Myocyte (in vitro differentiated cells): ENCODE measurements around the gene DTD1. TPM values are rescaled to one million over a fixed set of nuclear protein-coding genes. Genes with fewer than 3 reads are reported as not detected.

Experiments
- DNase-seq: peaks from one replicate; pipeline ENCODE4 v3.0.0-alpha.2; 2012; ENCODE audit warnings: low read depth
- polyA plus RNA-seq: library from polyadenylated mRNA; unstranded; fragments of >200 nt; gene quantifications from one replicate; pipeline ENCODE4 v1.2.1, GENCODE V29; 2012; ENCODE audit warnings: missing spikeins
- total RNA-seq: library from RNA; depleted of rRNA; stranded (reverse); fragments of >200 nt; gene quantifications from 2 replicates; pipeline ENCODE4 v1.2.3, GENCODE V29; 2014

Gene DTD1, protein sequence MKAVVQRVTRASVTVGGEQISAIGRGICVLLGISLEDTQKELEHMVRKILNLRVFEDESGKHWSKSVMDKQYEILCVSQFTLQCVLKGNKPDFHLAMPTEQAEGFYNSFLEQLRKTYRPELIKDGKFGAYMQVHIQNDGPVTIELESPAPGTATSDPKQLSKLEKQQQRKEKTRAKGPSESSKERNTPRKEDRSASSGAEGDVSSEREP
- total RNA-seq, result 25.1 and 25.6 TPM in 2 replicates
- polyA plus RNA-seq, result 45.3 TPM

DNA sequence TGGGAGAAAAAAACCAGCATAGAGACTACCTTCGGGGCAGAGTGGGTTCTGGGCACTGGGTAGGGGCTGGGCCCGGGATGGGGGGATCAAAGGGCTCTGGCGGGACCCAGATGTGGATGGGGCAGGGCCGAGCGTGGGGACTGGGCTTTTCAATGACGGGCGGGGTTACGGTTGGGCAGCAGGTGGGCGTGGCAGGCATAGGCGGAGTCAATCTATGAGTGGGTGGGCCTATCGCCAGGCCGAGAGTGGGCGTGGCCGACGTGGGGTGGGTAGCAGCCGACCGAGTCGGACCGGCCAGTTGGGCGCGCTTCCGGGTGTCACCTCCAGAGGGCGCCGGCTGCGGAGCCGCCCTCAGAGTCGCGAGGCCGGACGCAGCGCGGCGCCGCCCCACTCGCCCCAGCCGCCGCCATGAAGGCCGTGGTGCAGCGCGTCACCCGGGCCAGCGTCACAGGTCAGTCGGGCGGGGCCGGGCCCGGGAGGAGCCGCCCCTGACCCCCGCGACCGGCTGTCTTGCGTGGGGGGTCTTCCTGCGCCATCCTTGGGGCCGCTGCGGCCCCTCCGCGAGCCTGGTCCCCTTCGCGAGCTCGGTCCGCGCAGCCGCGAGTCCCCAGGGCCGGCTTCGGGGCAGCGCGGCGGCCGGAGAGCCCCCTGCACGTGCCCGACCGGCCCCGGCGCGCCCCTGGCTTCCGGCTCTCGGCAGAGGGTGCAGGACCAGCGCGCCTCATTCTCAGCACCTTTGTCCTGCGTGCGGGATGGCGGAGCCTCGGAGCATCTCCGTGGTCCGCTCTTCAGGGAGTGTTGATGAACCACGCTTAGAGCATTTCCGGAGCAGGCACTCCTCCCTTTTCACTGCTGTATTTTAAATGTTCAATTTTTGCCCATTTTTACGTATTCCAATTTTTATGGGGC, at the start of gene DTD1:
TSS of gene DTD1 (plus strand) at position 390 of the 909 bp plus-strand sequence. CDS start at position 409, 19 bp downstream.
- peak; percentile 89 for DNase-seq

DNA sequence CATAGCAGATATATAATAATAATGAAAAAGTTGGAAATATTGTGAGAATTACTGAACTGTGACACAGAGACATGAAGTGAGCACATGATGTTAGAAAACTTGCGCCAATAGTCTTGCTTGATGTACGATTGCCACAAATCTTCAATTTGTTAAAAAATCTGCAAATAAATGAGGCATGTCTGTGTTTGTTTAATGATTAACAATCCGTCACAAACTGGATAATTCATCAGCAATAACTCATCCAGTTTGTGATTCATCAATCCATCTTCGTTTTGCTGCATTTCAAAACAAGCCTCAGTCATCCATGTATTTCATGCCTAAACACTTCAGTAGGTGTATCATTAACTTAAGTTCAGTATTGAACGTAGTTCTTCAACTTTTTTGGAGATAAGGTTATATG, 46.1 kb upstream of the DTD1 start:
- DNase-seq, result no peak

DNA sequence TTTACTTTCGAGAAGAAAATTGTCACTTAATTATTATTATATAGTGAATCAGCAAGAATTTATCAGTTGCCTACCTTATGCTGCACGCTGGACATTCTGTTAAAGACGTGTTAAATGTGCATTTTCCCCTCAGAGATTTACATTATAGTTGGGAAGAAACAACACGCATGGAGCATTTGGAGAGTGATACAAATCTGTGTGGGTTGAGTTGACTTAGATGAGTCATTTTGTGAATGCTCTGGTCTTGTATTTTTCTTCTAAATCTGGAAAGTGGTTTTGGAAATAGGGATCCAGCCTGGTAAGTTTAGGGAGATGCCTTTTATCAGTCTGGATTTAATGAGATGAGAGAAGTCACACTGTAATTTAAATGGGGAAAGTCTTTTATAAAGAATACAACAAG, 44.6 kb upstream of the DTD1 start:
- DNase-seq, result no peak

DNA sequence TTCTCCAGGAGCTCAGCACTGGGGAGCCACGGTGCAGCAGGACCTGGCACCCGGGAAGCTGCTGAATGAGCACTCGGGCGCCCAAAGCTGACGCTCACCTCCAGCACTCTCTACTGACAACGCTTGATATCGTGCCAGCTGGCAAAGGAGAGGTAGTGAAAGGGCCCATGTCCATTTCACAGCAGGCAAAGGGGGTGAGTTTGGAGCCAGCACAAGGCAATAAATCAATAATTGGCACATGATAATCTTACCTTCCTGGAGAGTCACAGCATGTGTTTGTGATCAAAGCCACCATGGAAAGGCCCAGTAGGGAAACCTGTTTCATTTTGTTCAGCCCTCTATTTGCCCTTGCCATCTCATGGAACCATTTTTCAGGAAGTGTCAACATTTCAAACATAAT, 43.9 kb upstream of the DTD1 start:
- DNase-seq, result no peak

DNA sequence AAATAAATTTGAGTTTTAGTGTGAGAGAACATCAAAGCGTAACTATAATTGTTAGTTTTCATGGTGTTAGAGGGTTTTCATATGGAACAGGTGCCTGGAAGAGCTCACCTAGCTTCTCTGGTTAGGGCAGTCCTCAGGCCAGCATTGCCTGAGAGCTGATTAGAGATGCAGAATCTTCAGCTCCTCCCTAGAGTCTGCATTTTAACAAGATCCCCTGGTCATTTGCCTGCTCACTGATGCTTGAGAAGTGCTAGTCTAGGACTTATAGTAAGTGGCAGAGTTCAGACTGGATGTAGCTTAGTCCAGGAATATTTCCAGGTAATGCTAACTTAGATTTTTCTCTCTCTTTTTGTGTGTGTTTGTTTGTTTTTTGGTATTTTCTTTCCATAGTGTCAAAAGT, 42.3 kb upstream of the DTD1 start:
- no peak for DNase-seq

DNA sequence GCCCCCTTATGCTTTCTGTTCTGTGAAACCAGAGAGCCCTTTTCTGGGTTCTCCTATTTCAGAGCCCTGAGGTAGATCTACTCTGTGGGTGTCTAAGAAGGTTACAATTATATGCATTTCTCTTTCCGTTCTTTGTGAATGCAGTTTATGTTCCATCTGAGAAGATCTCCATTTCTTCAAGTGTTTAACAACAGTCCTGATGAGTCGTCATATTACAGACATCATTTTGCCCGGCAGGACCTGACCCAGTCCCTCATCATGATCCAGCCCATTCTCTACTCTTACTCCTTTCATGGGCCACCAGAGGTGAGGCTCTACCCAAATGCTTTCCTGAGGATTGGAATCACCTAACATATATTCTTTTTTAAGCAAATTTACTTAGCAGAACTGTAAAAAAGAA, 39.4 kb upstream of the DTD1 start:
- DNase-seq, result no peak

DNA sequence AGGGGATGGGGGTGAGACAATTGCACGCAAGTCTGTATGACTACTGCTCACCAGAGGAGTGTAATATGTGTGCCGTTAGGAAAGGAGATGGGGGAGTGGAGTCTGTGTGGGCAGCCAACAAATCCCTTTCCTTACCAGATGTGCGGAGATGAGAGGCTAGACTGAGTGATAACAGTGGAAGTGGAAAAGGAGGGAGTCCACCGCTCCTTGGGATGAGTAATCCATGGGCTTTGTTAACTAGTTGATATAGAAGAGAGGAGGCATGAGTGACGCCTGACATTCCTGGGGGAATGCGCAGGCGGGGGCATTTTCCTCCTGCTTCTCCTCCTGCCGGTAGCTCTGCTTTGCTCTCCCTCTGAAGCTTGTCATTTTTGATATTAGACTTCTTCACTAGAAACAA, 34.1 kb upstream of the DTD1 start:
- no peak for DNase-seq

DNA sequence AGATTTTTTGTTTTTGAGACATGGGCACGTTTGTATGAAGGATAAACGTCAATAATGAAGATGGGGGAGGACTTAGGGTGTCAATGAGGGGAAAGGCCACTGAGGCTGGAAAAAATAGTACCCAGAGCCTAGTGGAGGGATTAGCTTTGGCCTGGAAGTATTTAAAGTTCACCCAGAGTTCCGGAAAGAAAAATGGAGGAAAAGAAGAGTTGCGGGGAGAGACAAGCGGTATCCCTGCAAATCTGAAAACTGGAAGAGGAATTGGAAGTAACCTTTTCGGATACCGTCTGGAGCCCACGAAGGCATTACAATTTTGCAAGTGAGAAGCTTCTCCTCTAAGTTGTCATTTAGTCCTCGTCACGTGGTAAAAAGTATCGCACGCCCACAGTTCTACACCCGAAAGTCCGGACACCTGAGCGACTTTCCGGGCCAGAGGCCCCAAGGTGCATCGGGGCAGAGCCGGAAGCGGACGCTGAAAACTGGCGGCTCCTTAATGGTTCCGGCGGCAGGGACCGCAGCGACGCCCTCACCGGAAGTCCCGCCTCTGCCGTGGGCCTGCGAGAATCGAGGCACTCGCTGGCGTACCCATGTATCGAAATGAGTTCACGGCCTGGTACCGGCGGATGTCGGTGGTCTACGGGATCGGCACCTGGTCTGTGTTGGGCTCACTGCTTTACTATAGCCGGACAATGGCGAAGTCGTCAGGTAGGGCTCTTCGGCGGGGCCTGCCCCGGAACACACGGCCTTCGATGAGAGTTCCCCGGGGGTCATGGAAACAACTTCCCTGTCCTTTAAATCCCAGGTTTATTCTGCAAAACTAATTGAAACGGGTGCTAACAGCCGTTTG, 20.7 kb upstream of the DTD1 start, which contains the start of gene SMIM26:
TSS of gene SMIM26 (plus strand) at position 541 of the 847 bp plus-strand sequence. CDS start at position 588, 47 bp downstream.
- peak; percentile 93 for DNase-seq

DNA sequence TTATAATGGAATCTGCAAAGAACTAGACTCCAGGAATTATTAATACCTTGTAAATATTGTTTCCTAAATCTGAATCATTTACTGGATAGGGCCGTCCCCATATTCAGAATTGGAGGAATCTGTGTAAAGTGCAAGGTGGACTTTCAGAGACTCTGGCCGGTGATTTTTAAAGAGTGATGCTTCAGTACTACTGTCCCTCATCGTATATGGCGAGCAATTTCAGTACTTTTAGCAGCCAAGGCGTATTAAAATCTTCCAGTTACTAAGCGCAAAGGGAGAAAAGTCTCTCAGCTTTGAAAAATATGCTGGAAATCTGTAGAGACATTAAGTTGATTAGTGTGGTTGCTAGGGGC, 20.1 kb upstream of the DTD1 start:
- DNase-seq, result no peak

DNA sequence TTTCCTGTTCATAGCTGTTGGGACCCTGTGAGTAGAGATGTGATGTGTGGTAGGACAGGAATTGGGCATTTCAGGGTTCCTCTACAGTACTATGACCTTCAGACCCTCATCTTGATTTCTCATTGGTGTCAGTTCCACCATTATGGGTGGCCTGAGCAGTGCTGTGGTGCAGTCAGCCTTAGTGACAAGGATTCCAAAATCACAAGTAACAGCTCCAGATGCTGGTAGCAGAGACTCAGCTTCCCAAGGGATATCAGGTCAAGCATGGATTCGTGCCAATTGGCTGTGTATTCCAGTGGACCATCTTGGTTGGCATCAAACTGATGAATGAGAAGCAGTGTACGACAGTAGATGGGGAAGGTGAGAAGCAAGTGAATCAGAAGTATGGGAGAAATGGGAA, 16.8 kb upstream of the DTD1 start:
- no peak for DNase-seq

DNA sequence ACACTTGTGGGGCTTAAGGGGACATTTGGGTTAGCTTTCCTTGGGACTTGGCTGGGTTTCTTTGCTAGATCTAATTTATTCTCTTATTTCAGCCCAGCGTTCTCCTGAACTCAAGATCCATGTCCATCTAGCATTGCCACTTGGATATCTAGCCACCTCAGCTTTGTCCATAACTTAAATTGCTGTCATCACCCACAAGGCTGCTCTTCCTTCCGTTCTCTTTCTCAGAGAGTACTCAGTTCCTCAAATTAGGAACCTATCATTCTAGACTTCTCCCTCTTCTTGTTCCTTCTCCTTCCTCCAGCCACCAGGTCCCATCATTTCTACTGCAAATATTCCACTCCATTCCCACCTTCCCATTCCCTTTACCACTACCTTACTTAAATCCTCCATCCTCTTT, 16.3 kb upstream of the DTD1 start:
- DNase-seq, result no peak

DNA sequence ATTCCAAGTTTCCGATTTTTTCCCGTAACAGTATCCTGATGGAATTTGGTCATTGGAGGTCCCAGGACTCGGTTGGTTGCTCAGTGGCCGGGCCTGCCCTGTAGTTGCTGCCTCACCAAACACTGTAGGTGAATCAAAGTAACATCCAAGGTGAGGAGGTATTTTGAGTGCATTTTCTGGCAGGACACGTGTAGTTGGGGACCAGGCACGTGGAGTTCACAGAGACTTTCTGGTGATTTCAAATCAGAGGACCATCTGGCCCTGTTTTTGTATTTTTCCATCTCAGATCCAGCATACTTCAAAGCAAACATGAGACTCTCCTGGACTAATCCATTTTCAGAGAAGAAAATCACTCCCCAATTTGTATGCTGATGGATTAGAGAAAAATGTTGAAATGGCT, 9.9 kb upstream of the DTD1 start:
- no peak for DNase-seq

DNA sequence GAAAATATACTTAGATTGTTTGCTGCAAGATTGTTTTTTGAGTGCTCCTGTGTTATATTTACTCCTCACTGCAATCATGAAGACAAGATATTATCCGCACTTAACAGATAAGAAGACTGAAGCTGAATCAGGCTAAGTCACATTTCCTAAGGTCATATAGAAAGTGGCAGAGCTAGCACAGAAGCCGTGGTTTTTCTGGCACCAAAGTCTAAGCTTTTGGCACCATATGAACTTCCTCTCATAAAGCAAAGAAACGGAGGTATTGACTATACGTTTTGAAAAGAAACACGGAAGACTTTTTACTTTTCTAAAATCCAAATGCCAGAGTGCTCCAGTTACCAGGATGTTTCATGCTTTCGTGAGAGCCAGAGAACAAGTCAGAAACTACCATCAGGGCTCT, 9.3 kb upstream of the DTD1 start:
- DNase-seq, result no peak

DNA sequence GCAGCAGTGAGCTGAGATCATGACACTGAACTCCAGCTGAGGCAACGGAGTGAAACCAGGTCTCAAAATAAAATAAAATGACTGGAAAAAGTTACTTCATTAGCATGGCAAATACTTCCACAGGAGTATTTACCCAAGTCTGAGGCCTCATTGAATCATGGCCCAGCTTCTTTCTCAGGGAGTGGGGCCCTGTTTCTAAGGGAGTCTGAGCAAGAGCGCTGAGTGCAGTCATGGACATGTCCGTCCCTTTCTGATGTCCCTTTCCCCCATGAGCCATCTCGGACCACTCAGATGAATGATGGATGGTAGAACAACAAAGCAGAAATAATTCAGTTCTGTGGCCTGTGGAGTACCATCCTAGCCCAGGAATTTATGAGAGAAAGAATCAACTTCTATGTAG, 7.8 kb upstream of the DTD1 start:
- DNase-seq, result no peak

DNA sequence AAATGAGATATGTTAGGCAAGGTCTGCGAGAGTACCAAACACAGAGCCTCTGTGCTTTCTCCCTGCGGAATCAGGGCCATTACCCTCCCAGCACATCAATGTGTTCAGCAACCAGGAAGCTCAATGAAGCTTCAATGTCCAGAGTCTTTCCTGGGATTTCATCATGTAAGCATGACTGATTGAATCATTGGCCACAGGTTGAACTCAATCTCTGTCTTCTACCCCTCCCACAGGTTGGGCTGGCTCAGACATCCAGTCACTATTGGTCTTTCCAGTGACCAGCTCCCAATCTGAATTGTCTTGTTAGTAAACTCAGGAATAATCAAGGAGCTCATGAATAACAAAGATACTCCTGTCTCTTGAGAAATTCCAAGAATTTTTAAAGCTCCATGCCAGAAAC, 2.7 kb upstream of the DTD1 start:
- DNase-seq, result no peak

DNA sequence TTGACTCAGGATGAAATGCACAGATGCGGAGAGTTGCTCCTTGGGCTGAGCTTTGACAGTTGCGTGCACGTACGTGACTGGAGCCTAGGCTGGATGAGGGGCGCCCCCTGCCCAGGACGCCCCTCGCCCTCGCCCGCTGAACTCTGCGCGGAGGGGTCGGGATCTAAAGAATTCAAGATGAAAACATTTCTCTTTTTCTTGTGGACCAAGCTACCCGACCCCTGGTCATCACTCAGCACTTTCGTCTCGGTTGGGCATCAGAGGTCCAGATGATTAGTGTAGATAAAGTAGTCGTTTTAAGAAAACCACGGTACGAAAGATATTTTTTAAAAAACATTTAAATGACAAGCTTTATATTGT, 700 bp downstream of the DTD1 start:
- no peak for DNase-seq

DNA sequence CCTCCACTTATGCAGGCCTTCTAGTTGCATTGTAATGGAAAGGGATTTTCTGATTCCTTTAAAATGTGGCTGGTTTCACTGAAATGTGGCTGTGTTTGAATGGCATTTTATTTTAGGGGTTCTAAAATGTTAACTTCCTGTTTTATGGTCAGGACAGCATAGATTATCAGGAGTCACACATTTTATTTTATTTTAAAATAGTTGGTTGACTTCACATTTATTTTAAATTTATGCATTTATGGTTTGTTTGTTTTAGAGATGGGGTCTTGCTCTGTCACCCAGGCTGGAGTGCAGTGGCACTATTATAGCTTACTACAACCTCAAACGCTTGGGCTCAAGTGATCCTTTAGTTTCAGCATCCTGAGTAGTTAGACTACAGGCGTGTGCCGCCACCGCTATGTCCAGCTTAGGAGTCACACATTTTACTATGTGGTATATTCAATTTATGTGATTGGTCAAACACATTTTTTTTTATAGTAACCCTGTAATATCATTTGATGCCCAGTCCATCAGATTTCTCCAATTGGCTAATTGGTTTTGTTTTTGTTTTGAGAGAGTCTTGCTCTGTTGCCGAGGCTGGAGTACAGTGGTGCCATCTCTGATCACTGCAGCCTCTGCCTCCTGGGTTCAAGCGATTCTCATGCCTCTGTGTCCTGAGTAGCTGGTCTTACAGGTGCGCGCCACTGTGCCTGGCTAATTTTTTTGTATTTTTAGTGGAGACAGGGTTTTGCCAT, 2.3 kb downstream of the DTD1 start:
- DNase-seq, result no peak

DNA sequence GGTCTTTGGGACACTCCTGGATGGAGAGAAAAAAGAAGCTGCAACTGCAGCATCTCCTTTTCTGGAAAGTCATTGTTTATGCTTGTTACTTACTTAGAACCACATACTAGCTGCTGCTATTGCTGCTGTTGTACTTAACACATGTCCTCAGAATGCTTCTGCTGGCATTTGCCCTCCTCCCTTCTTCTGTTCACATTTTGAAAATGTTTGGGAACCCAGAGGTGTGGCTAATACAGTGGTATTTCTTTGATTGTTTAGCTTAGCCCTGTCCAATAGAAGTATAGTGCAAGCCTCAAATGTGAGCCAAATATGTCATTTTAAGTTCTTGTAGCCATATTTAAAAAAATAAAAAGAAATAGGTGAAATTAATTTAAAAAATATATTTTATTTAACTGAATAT, 8.4 kb downstream of the DTD1 start:
- no peak for DNase-seq

DNA sequence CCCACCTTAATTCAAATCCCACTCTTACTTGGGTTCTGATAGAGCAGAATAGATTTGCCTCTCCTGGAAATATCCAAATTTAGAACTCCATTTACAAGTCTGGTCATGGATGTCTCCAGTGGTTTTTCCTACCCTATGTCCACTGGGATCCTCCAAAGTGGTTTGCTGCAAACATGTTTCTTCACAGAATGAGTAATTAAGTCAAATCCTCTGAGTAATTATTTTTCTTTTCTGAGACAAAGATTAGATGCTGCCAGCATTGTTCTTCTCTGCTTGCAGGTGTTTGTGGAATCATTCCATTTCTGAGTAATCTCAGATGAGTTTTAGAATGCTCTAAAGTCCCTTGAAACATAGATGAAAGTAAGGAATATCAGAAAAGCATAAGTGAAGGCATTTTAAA, 21.9 kb downstream of the DTD1 start:
- DNase-seq, result no peak

DNA sequence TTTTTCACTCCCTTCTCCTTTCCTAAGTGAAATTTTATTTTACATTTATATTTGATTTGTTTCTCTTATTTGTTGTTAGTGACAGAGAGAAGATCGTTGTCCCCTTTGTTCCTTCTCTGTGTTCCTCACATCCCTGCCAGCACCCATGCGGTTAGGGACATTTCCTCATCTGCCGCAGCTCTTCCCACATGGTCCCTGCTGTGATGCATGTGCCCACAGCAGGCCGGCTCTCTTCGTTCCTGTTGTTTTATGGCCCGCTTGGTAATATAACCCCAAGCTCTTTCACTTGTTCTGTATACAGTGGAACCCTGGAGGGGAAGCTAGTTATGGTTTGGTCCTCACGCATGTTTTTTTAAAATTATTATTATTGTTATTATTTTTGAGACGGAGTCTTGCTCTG, 23.6 kb downstream of the DTD1 start:
- DNase-seq, result peak; percentile 9

DNA sequence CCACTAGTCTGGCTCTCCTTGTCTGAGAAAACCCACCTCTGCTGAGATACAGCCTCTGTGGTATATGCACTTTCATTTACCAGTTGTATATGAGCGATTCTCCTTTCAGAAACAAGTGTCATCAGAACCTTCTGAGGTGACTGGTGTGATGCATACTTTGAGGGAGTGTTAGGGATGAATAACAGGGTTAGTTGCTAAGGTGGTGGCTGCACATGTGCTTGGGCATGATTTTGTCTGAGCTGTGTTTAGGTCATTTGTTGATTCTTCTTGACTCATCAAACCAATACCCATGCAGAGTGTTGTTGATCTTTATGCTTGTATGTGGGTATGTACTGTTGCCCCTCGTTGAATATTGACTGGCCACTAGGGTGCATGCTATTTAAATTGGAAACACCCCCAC, 25.7 kb downstream of the DTD1 start:
- no peak for DNase-seq
